ENCODE data around the gene LCN6.
"Not testable (repeated sequence)": the region's sequence is repeated elsewhere in the genome, so short reads cannot be mapped to it uniquely, and the experiment has no call there.

The LCN6 gene

GRCh38 chr9:136748201-136748600 is at the start of gene LCN6:
Gene LCN6, minus strand, starts transcription at chr9:136748525. Its CDS starts 42 bp downstream, at chr9:136748483.
- DNase-seq (ENCODE audit: low read depth in 2 of 3, low spot score in 1 of 3) = no peak

DNA sequence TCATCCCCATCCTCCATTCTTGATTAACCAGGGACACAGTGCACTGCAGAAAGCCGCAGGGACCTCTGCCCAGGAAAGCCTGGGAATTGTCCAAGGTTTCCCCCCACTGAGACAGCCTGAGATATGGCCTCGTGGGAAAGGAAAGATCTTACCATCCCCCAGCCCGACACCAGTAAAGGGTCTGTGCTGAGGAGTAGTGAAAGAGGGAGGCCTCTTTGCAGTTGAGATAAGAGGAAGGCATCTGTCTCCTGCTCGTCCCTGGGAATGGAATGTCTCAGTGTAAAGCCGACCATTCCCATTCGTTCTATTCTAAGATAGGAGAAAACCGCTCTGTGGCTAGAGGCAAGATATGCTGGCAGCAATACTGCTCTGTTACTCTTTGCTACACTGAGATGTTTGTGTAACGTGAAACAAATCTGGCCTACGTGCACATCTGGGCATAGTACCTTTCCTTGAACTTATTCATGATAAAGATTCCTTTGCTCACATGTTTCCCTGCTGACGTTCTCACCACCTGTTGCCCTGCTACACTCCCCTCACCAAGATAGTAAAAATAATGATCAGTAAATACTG is 48.5 kb upstream of the LCN6 start:
- not testable (repeated sequence) for DNase-seq (ENCODE audit: low read depth in 2 of 3, low spot score in 1 of 3)

- no peak for DNase-seq (ENCODE audit: low read depth in 2 of 3, low spot score in 1 of 3)
Measured at GRCh38 chr9:136796238-136796774, 48.0 kb upstream of the LCN6 start, which contains the start of gene CCDC183. Gene CCDC183, plus strand, starts transcription at chr9:136796338. Its CDS starts 60 bp downstream, at chr9:136796398.

DNA sequence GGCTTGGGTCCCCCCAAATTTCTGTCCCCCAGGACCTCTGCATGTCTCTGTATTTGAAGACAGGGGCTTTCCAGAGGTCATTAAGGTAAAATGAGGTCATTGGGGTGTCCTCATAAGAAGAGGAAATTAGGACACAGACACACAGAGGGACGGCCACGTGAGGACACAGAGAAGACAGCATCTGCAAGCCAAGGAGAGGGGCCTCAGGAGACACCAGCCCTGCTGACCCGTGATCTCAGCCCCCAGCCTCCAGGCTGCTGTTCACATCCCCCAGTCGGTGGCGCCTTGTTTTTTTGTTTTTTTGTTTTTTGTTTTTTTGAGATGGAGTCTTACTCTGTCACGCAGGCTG is 46.6 kb upstream of the LCN6 start:
- DNase-seq (ENCODE audit: low read depth in 2 of 3, low spot score in 1 of 3) = no peak

DNA sequence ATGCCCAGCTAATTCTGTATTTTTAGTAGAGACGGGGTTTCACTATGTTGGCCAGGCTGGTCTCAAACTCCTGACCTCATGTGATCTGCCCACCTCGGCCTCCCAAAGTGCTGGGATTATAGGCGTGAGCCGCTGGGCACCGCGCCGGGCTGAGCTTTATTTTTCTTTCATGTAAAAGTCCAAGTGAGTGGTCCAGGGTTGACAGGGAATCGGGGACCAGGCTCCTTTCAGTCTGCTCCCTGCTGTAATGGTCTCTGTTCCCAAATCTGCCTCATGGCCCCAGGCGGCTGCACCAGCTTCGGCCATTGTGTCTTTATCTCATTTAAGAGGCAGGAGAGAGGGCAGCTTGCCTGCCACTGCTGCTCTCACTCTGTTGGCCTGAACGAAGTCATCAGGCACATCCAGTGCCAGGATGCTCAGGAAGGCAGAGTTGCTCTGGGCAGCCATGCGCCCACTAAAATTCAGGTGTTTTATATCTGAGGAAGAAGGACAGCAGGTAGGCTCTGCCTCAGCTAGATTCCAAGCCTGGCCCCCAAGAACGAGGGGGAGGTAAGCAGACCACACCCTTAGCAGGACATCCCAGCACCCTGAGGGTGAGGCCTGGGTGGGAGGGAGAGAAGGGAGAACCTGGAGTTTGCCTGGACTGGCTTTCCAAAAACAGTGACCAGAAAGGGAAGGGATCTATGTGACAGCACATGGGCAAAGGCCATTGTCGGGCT is 46.1 kb upstream of the LCN6 start:
- DNase-seq (ENCODE audit: low read depth in 2 of 3, low spot score in 1 of 3) = no peak

- DNase-seq (ENCODE audit: low read depth in 2 of 3, low spot score in 1 of 3) = no peak
Measured at GRCh38 chr9:136793086-136793946, 45.0 kb upstream of the LCN6 start.

- no peak for DNase-seq (ENCODE audit: low read depth in 2 of 3, low spot score in 1 of 3)
Measured at GRCh38 chr9:136792321-136793085, 44.2 kb upstream of the LCN6 start.

DNA sequence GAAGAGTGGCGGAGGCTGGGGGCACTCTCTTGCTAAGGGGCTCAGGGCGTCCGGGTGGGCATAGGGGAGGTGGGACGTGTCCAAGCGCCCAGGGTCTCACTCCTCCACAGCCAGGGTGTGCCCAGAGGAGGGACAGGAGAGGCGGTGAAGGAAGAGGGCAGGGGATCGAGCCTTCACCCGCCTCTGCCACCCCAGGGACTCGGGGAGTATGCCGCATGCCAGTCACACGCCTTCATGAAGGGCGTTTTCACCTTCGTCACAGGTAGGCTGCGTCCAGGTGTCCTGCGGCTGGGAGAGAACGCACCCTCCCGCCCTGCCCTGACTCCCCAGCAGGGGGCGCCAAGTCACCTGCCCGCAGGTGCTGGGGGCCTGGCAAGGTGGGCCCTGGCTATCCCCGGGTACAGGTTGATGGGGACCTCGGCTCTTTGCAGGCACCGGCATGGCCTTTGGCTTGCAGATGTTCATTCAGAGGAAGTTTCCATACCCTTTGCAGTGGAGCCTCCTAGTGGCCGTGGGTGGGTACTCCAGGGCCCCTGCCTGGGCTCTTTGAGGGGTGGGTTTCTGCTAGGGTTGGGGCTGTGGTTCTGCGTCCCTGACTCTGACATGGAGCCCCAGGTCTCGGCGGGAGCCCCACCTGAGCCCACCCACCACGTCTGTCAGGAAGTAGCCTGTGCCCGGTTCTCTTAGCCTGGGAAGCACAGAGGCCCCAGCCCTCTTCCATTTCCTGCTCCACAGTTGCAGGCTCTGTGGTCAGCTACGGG is 43.4 kb upstream of the LCN6 start:
- peak; percentile 42 to 65 (median 53) for DNase-seq (ENCODE audit: low read depth in 2 of 3, low spot score in 1 of 3)

DNA sequence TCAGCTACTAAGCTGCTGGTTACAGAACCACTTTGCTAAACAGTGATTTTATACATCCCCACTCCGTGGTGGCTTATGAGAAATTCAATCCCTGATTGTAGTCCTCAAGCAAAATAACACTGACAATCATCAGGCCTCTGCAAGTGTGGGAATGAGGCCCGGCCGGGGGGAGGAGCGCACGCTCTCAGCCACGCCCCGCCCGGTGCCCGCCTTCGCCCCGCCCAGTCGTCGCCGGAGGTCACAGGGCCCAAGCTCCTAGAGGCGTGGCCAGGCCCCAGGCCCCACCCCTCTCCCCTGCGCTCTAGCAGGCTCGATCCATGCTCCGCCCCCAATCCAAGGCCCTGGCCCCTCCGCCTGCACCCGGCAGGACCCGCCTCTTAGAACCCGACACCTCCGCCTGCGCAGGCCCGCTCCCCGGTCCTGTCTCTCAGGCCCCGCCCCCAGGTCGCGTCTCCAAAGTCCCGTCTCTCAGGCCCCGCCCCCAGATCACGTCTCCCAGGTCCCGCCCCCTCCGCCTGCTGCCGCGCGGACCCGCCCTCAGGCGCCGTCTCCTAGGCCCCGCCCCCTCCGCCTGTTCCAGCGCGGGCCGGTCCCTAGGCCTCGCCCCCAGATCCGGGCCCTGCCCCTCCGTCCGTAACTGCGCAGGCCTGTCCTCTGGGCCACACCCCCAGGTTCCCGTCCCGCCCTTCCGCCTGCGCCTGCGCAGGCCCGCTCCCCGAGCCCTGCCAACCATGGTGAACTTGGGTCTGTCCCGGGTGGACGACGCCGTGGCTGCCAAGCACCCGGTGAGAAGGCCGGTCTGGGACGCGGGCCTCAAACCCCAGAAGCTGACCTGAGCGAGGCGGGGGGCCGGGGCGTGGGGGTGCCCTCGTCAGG is 42.6 kb upstream of the LCN6 start, which contains the start of gene TMEM141:
TSS of gene TMEM141 (plus strand) at position 705 of the 876 bp plus-strand sequence. CDS start at position 732, 27 bp downstream.
- DNase-seq (ENCODE audit: low read depth in 2 of 3, low spot score in 1 of 3) = peak; percentile 100

DNA sequence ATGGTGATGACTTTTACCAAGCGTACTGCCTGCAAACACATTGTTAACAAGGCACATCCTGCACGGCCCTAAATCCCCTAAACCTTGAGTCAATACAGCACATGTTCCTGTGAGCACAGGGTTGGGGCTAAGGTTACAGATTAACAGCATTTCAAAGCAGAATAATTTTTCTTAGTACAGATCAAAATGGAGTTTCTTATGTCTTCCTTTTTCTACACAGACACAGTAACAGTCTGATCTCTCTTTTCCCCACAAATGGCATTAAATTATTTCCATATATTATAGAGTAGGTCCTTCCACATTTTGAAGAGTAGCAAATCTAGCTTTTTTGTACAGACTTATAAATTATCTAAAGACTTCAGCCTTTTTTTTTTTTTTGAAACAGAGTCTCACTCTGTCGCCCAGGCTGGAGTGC is 41.2 kb upstream of the LCN6 start:
- DNase-seq (ENCODE audit: low read depth in 2 of 3, low spot score in 1 of 3) = no peak

GRCh38 chr9:136788644-136789522 is 40.6 kb upstream of the LCN6 start:
- not testable (repeated sequence) for DNase-seq (ENCODE audit: low read depth in 2 of 3, low spot score in 1 of 3)

DNA sequence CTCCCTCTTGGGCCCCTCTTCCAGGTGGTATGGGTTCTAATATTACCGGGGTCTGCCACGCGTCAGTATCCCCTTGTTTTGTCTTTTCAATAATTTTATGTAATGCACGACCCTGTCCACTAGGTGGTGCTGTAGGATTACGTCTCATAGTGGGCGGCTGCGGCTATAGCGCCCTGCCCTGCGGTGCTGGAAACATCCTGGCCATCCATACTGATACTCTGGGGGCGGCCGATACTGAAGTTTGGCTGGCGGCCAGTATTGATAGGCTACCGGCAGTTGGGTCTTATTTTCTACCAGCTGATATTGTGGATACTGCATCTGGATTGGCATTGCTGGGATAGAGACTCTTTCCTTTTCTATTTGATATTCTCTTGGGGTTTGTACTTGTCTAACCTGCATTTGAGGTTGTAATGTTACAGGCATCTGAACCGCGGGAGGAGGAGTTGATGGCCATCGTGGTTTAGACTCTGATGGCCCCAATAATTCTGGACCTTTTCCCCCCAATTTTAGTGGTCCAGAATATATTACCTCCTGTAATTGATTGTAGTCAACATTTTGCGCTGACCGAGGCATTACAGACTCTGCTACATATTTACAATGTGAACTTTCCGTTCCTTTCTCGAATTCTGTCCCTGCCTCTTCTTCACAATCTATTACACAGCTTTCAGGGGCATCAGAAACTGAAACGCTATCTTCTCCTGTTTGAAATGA is 39.5 kb upstream of the LCN6 start:
- peak; percentile 57 to 85 (median 63) for DNase-seq (ENCODE audit: low read depth in 2 of 3, low spot score in 1 of 3)

DNA sequence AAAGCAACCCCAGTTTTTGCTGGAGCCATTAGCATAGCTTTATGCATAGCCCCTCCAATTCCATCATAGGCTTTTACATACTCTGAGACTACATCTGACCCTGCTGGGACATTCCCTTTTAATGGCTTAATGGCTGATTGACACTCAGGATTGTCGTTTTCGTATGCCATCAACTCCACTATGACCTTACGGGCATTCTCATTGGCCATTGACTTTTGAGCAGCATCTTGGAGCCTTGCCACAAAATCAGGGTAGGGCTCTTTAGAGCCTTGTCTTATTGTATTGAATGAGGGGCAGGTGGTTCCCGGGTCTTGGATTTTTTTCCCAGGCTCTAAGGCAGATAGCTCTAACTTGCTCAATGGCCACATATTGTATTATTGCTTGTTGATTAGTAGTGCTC is 38.7 kb upstream of the LCN6 start:
- DNase-seq (ENCODE audit: low read depth in 2 of 3, low spot score in 1 of 3) = not testable (repeated sequence)

- DNase-seq (ENCODE audit: low read depth in 2 of 3, low spot score in 1 of 3) = no peak
Measured at GRCh38 chr9:136786451-136786850, 38.1 kb upstream of the LCN6 start.

DNA sequence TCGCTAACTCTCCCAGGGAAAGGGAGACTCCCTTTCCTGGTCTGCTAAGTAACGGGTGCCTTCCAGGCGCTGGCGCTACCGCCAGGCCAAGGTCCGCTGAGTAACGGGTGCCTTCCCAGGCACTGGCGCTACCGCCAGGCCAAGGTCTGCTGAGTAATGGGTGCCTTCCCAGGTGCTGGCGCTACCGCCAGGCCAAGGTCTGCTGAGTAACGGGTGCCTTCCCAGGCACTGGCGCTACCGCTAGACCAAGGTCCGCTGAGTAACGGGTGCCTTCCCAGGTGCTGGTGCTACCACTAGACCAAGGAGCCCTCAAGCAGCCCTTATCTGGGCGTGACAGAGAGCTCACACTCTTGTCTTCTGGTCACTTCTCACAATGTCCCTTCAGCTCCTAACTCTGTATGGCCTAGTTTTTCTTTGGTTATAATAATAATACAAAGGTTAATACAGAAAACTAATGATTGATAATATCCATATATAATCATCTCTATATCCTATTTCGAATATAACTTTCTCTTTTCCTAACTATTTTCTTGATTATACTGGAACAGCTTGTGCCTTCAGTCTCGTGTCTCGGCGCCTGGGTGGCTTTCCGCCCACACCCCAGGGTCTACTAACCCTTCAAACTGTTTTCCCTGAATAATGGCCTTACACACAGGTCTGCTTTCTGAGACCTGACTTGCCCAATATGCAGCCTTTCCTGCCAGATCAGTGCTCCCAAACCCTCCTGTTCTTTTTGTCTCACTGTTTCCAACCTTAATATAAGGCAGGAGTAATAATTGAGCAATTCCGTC is 37.4 kb upstream of the LCN6 start:
- not testable (repeated sequence) for DNase-seq (ENCODE audit: low read depth in 2 of 3, low spot score in 1 of 3)

DNA sequence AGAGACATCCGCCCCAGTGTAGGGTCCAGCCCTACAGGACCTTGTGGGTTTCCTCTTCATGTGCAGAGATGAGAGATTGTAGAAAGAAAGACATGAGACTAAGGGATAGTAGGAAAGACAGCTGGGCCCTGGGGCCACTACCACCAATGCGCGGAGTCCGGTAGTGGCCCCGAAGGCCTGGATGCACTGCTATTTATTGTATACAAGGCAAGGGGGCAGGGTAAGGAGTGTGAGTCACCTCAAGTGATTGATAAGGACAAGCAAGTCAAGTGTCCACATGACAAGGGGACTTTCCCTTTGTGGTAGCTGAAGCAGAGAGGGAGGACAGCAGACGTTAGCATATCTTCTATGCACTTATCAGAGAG is 36.7 kb upstream of the LCN6 start:
- no peak for DNase-seq (ENCODE audit: low read depth in 2 of 3, low spot score in 1 of 3)

Data from stimulated activated CD4-positive, alpha-beta T cell treated with anti-CD3 and anti-CD28 coated beads, Interleukin-12 subunit alpha, Interleukin-12 subunit beta, amount 100 ng/mL, for 48 hours (primary cell).